ENCODE measurements around the gene PTCRA. TPM values are rescaled to one million over a fixed set of nuclear protein-coding genes. Genes with fewer than 3 reads are reported as not detected.

PTCRA gene
- total RNA-seq, 1 donor from 2014 or later: not detected

GRCh38 chr6:42962502-42963178 lies 46.8 kb downstream of the PTCRA start:
- DNase-seq: no peak
- peaks cover 51% of the 10 kb centered on the region for H3K36me3 ChIP-seq
- intact Hi-C loops (cut with micrococcal nuclease): no loop called here
- H3K27ac ChIP-seq (replicated peaks): no peak overlapping the region
- H3K9me3 ChIP-seq (replicated peaks): no peaks in the 10 kb centered on the region
- no peaks in the 10 kb centered on the region for H3K27me3 ChIP-seq (ENCODE audit: low read depth)
- H3K4me1 ChIP-seq: peaks cover 17% of the 10 kb centered on the region
- no peak overlapping the region for H3K4me3 ChIP-seq
- TF ChIP-seq CTCF (IDR thresholded peaks at IDR 0.05; ENCODE audit: borderline replicate concordance): no peak

GRCh38 chr6:42963179-42963854 lies 47.5 kb downstream of the PTCRA start:
- TF ChIP-seq CTCF (IDR thresholded peaks at IDR 0.05; ENCODE audit: borderline replicate concordance): no peak
- peaks cover 58% of the 10 kb centered on the region for H3K36me3 ChIP-seq

GRCh38 chr6:42963855-42964605 lies 48.2 kb downstream of the PTCRA start:
- Histone ChIP-seq H3K4me3 (no peak overlapping the region), H3K27ac (replicated peaks) (no peak overlapping the region), H3K9me3 (replicated peaks) (no peaks in the 10 kb centered on the region), H3K4me1 (peaks cover 17% of the 10 kb centered on the region), H3K27me3 (ENCODE audit: low read depth) (no peaks in the 10 kb centered on the region), H3K36me3 (peaks cover 65% of the 10 kb centered on the region)
- TF ChIP-seq CTCF (IDR thresholded peaks at IDR 0.05; ENCODE audit: borderline replicate concordance): no peak
- intact Hi-C loops (cut with micrococcal nuclease): no loop called here
- DNase-seq: no peak

More at GRCh38 chr6:42963179-42963854, 47.5 kb downstream of the PTCRA start:
- no peak for DNase-seq
- Histone ChIP-seq H3K27ac (replicated peaks) (no peak overlapping the region), H3K9me3 (replicated peaks) (no peaks in the 10 kb centered on the region), H3K4me1 (peaks cover 17% of the 10 kb centered on the region), H3K27me3 (ENCODE audit: low read depth) (no peaks in the 10 kb centered on the region), H3K4me3 (no peak overlapping the region)
- intact Hi-C loops (cut with micrococcal nuclease): no loop called here

- no peak overlapping the region for H3K27ac ChIP-seq (replicated peaks)
- H3K4me1 ChIP-seq: peaks cover 6% of the 10 kb centered on the region
- H3K9me3 ChIP-seq (replicated peaks): no peaks in the 10 kb centered on the region
- no peak for TF ChIP-seq CTCF (IDR thresholded peaks at IDR 0.05; ENCODE audit: borderline replicate concordance)
- intact Hi-C loops (cut with micrococcal nuclease): no loop called here
- no peaks in the 10 kb centered on the region for H3K27me3 ChIP-seq (ENCODE audit: low read depth)
- no peak for DNase-seq
- peaks cover 78% of the 10 kb centered on the region for H3K36me3 ChIP-seq
- H3K4me3 ChIP-seq: no peak overlapping the region
These were observed 50.7 kb downstream of the PTCRA start for GRCh38 chr6:42966571-42966970.

GRCh38 chr6:42967228-42967627 lies 51.4 kb downstream of the PTCRA start:
- peaks cover 79% of the 10 kb centered on the region for H3K36me3 ChIP-seq
- no peak for TF ChIP-seq CTCF (IDR thresholded peaks at IDR 0.05; ENCODE audit: borderline replicate concordance)
- DNase-seq: no peak
- no peaks in the 10 kb centered on the region for H3K9me3 ChIP-seq (replicated peaks)
- H3K4me1 ChIP-seq: peaks cover 11% of the 10 kb centered on the region
- intact Hi-C loops (cut with micrococcal nuclease): no loop called here
- no peak overlapping the region for H3K4me3 ChIP-seq
- no peaks in the 10 kb centered on the region for H3K27me3 ChIP-seq (ENCODE audit: low read depth)
- no peak overlapping the region for H3K27ac ChIP-seq (replicated peaks)

All from left ventricle myocardium inferior (tissue), 1 donor.